Germinal center (tissue), 1 donor: ENCODE measurements around the gene ELMO3.

Experiments
- DNase-seq: peaks from one replicate; pipeline ENCODE4 v3.0.0; 2012; ENCODE audit warnings: mixed read lengths, low spot score

Gene ELMO3, protein sequence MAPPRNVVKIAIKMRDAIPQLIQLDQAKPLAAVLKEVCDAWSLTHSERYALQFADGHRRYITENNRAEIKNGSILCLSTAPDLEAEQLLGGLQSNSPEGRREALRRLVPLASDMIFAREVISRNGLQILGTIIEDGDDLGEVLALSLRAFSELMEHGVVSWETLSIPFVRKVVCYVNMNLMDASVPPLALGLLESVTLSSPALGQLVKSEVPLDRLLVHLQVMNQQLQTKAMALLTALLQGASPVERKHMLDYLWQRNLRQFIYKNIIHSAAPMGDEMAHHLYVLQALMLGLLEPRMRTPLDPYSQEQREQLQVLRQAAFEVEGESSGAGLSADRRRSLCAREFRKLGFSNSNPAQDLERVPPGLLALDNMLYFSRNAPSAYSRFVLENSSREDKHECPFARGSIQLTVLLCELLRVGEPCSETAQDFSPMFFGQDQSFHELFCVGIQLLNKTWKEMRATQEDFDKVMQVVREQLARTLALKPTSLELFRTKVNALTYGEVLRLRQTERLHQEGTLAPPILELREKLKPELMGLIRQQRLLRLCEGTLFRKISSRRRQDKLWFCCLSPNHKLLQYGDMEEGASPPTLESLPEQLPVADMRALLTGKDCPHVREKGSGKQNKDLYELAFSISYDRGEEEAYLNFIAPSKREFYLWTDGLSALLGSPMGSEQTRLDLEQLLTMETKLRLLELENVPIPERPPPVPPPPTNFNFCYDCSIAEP

DNA sequence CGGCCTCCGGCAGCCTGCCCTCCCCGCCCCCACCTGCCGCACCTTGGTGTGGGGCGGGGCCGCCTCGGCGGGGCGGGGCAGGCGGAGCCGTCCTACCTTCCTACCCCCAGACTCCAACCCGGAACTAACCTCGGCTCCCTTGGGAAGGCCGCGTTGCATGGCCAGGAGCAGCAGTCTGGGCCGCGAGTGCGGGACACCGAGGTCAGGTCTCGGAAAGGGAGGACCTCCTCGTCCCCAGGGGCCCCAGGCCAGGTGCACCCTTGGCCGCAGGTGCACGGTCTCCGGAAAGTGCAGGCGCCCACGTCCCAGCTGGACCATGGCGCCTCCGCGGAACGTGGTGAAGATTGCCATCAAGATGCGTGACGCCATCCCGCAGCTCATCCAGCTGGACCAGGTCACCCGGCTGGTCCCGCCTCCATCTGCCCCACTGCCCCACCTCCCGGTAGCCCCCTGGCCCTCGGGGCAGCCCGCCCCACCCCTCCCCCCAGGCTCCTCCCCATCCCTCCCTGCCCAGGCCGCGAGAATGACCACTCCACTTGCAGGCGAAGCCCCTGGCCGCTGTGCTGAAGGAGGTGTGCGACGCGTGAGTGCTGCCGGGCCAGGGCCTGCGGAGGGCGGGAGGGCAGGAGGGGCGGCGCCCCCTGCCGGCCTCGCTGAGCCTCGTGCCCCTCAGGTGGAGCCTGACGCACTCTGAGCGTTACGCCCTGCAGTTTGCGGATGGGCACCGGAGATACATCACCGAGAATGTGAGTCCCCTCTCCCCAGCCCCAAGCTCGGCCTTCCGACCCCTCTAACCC is at the start of gene ELMO3:
ELMO3 (plus strand) TSS at position 121 of the 797 bp plus-strand sequence; CDS start at position 317, 196 bp downstream.
- DNase-seq = no peak

DNA sequence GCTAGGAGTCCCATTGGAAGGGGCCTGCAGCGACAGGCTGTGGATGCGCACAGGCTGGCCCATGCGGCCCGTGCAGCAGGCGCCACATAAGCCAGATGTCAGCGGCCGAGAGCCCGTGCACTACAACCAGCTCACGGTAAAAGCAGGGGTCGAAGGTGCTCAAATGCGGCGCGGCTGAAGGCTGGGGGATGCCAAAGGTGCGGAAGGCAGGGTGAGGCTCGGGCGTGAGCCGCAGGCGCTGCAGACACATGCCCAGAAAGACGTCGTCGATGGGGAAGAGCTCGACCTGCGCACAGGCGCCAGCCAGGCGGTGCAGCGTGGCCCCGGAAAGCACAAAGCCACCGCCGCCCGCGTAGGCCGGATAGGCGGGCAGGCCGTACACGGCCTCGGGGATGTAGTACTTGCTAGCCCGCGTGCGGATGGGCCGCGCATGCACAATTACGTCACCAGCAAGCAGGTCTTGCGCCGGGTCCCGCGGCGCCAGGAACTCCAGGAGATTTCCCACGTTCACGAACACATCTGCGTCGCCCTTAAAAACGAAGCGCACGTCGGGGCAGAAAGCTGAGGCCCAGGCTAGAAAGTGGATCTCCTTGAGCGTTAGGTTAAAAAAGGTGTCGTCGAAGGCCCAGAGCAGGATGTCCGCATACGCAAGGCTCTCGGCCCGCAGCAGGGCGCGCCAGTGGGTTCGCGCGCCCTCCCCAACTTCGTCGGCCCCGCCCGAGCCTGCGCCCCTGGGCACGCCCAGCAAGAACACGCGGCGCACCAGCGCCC is 49.5 kb upstream of the ELMO3 start:
- no peak for DNase-seq

DNA sequence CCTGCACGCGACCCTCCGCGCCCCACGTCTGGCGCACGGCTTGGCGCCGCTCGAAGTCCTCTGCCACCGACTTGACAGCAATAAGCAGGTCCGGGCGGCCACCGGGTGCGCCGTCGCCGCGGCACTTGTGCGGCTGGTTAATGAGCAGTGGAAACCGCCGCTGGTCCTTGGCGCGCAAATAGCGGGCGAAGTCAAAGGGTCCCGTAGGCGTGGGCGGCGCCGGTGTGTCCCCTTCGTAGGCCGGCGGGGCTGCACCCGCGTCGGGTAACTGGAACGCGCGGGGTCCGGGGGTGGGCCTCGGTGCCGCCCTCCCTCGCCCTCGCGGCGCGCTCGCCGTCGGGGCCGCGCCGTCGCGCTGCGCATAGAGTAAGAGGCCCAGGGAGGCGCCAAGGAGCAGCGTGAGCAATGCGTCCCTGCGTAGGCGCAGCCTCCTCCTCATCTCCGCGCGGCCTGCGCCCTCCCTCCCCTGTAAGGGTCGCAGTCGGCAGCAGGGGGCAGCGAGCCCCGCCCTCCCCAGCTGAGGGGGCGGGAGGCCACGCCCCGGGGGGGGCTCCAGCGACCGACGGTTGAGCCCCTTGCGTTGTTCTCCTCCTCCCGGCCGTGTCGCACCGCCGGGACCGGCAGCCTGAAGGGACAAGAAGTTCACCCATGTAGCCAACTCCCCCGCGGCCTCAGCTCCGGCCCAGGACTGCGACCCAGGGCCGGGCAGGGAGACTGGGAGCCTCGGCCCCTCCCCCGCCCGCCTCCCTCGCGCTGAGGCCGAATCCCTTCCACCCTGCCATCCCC is 48.7 kb upstream of the ELMO3 start:
- DNase-seq = peak; percentile 62

DNA sequence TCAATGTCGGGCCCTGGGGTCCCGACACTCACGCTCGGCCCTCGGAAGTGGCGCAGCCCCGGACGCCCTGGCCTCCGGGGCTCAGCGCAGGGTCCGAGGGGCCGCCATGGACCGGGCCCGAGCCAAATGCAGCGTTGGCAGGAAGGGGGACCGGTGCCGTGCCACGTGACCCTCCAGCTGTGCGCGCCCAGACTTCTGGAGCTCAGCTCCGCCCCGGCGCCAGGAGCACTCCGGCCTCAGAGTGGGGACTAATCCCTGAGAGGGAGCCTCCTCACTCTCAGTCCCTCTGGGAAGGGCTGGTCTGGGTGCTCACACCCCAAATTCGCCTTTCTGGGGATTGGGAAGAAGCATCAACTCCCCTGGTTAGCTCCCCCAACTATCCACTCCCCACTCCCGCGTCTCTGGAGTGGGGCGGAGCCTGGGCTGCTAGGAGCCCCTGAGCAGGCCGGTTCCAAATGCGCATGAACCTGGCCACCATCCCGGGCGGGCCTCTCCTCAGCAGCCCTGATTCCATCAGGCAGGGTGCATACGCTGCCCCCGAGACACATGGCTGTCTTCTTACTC is 48.0 kb upstream of the ELMO3 start, which contains the start of gene B3GNT9:
B3GNT9 (minus strand) TSS at position 166 of the 564 bp plus-strand sequence. CDS start 513 bp downstream, outside the sequence.
- DNase-seq = peak; percentile 57

DNA sequence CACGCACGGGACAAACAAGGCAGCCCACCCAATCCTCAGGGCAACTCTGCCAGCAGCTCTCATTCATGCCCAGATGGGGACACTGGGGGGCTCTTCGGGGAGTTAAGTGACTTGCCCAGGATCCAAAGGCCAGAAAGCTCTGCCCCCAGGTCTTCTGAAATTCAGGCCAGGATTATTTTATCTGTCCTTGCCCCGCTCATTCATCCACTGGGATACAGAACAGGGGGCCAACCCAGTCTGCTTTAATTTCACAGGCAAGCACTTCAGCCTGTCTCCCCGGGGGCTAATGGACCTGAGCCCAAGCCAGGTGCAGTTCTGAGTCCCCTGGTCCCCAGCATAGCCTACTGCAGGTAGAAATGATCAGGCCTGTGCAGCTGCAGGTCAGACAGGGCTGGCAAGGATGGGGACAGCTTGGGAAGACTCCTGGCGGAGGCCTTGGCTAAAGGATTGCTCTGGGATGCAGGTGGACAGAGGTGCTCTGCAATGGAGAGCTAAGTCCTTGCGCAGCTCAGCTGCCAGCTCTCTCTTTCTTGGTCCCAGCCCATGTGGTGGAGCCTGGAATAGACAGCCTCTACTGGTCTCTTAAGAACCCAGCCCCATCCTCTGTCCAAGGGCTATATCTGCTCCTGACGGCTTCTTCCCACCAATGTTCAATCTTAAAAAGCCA is 47.4 kb upstream of the ELMO3 start:
- no peak for DNase-seq

DNA sequence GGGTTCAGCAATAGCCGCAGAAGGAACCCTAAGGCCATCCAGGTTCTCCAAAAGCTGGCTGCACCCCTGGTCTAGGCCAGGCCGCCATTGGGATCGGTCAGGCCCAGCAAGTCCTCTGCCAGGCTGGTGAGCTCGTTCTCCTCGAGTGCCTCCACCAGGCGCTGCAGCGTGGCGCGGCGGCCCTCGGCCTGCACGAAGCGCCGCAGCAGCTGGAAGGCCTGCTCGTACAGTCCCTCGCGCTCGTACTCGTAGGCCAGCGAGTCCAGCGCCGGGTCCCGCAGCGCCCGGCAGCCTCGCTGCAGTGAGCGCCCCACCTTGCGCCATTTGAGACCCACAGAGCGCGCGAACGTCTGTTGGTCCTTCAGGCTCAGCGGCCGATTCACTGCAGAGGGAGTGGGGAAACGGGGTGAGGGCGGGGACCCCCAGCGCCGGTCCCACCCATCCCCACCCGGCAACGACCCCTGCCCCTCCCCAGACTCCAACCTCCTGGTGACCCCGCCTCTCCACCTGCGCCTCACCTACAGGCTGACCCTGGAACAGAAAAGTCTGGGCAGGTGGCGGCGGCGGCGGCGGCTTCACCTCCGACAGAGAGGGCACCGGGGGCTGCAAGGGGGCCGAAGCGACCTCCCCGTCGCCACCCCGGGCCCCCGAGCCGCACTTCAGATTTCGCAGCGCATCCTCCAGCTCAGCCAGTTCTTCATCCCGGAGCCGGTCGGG is 44.2 kb upstream of the ELMO3 start:
- no peak for DNase-seq

DNA sequence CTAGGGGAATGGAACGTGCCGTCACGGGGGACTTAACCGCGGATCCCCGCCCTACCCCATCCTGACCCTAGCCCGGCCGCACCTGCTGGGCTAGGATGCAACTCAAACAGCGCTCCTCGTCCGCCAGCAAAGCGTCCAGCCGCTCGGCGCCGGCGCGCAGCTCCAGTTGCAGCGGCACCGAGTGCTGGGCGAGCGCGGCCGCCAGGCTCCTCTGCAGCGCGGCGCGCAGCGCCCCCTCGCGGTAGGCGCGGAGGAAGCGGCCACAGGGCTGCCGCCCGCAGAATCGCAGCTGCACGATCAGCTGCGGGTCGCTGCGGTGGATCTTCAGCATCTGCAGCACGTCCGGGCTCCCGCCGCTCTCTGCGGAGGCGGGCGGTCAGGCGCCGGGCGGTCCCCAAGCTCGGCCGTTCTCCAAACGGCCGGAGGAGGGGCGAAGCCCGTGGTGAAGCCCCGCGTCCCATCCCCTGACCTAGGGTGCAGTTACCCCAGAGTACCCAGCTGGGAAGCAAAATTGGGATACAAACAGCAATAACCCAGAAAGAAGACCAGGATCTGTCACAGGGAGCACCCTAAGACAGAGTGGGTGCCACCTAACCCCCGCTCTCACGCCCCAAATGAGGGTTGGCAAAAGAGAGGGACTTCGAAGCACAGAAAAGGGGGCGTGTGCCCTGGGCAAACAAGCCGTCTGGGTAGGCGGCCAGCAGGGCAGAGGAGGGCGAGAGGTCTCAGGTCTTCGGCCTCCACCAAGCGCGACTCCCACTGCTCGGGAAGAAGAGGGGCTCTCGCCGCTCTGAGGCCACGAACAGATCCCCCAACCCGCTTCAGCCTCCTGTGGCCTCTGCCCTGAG is 43.4 kb upstream of the ELMO3 start:
- peak; percentile 89 for DNase-seq

DNA sequence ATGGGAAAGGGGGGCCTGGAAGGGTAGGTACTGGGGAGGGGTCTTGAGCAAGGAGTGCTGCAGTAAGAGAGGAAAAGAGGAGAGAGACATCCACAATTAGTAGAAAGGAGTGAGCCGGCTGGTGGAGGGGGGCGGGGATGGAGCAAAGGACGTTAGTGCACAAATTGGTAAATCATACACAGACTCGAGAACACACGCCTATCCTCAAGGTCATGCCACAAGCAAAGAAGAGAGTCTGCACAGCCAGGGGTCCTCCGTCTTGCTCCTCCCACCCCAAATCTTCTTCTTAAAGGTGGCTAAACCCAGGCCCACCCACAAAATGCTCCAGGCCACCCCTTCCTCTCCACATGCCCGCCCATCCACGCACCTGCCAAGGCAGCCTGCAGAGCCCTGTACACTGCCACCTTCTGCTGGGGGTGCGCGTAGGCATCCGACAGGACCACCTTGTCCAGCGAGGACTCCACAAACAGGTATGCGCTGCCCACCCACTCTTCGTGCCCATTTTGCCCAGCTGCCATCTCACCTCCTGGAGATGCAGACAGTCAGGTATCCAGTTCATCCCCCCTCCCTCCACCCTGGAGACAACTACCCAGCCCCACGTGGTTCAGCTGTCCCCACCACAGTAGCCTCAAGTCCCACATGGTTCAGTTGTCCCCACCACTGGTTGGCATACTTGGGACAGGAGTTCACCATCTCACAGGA is 42.6 kb upstream of the ELMO3 start:
- DNase-seq = no peak

DNA sequence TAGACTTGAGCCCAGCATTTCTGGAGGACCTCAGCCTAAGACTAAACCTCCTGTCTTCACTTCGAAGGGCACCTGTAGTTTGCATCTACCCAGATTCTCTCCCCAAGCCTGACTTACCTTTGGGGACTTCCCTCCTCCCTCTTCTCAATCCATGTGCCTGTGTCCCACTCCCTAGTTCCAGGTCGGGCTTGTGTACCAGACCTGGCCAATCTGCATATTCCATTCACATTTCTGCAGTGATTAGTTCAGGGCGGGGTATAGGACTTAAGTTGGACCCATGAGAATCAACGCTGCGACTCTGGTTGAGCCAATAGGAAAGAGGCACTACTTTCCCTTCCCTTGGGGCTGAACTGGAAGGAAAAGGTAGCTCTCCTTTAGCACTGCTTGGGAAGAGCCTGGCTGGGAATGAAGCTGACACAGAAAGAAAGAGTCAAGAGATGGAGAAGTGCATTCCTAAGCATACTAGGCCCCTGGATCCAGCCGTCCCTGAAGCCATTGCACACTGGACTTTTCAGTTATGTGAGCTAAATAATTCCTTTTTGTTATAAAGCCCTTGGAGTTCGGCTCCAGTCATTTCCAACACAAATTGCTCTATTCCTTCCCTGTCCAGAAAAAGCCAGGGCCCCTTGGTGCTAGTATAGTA is 41.7 kb upstream of the ELMO3 start:
- no peak for DNase-seq

DNA sequence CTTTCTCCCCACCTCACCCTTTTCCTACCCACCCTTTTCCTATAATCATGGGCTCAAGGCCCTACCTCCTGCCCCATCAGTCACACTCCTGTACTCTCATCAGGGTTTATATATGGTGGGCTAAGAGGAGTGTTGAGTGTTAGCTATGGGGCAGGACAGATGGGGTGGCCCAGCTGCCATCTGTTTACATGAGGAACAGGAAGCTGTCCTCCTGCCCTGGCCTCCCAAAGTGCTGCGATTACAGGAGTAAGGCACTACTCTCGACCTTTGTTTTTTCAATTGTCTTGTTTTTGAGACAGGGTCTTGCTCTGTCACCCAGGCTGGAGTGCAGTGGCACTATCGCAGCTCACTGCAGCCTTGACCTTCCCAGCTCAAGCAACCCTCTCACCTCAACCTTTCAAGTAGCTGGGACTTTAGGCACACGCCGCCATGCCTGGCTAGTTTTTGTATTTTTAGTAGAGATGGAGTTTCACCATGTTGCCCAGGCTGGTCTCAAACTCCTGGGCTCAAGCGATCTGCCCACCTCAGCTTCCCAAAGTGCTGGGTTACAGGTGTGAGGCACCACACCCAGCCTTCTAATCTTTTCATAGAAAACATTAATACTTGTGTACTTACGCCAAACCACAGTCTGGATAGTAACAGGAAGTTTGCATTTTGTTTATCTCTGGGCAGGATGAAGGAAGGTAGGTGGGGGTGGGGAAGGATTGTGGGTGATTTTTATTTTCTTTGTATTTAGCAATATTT is 40.9 kb upstream of the ELMO3 start:
- DNase-seq = no peak

DNA sequence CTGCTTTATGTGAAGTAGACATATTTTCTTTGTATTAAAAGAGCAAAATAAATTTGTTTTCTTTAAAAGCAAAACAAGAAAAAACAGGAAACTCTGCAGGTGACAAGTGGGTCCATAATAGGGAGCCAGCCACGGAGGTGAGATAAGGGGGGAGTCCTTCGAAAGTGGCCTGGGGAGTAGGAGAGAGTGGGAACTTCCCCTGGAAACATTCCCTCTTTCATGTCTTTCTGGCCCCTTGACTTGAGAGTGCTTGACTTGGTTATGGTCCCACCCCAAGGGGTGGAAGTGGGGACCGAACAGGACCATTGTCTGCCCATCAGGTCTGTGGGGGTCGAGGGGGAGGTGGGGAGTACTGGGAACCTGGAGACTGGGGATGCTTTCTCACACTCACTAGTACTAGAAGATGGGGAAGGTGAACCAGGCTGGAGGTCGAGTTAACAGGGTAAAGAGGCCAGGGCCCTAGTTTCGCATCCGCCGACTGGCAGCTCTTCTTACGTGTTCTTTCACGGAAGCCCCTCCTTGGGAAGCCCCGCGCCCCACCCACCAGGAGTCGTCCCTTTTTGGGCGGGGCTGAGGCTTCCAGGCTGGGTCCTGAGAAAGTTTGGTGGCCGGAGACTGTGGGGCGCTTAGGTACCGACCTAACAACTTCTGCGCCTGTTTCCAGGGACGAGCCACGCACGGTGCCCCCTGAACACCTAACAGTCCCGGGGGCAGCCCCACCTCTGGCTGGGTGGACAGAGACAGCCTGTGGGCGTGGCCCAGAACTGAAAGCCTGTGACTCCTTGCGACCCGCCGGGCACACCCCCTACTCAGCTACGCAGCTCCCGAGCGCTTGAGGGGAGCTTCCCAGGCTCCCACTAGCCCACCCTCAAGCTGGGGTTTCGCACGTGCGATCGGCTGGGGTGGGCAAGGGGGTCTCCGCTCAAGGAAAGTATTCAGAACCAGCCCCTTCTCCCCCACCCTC is 40.0 kb upstream of the ELMO3 start:
- DNase-seq = peak; percentile 69

DNA sequence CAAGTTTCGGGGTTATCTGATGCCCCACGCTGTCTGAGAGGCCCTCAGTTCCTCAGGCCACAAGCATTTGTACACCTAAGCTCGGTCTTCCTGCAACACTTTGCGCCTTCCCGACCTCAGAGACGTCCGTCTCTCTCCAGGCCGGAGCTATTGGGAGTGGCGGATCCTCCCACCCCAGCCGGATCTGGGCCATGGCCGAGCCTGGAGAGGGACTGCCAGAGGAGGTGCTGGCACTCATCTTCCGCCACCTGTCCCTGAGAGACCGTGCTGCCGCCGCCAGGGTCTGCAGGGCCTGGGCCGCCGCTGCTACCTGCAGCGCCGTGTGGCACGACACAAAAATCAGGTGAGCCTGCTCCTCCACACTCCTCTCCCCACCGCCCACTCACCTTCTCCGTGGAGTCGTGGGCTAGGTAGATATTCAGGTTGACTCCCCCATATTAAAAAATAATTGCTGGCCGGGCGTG is 37.3 kb upstream of the ELMO3 start:
- DNase-seq = no peak

DNA sequence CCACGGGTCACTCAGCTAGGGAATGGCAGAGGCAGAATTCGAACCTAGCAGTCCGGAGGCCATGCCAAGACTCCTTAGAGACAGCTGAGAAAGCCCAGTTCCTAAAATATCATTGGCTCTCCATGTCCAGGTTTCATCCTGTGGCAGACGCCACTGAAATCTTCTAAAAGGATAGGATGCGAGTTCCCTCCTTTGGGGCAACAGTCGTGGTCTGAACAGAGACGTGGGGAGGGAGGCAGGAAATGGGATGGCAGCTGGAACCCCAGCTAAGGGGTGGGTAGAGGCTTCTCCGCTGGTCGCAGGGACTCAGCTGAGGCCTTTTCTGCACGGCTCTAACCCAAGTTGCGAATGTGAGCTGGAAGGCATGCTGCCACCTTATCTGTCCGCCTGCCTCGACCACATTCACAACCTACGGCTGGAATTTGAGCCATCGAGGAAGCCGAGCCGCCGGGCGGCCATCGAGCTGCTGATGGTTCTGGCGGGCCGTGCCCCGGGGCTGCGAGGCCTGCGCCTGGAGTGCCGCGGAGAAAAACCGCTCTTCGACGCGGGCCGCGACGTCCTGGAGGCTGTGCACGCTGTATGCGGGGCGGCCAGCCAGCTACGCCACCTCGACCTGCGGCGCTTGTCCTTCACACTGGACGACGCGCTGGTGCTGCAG is 36.3 kb upstream of the ELMO3 start:
- no peak for DNase-seq

DNA sequence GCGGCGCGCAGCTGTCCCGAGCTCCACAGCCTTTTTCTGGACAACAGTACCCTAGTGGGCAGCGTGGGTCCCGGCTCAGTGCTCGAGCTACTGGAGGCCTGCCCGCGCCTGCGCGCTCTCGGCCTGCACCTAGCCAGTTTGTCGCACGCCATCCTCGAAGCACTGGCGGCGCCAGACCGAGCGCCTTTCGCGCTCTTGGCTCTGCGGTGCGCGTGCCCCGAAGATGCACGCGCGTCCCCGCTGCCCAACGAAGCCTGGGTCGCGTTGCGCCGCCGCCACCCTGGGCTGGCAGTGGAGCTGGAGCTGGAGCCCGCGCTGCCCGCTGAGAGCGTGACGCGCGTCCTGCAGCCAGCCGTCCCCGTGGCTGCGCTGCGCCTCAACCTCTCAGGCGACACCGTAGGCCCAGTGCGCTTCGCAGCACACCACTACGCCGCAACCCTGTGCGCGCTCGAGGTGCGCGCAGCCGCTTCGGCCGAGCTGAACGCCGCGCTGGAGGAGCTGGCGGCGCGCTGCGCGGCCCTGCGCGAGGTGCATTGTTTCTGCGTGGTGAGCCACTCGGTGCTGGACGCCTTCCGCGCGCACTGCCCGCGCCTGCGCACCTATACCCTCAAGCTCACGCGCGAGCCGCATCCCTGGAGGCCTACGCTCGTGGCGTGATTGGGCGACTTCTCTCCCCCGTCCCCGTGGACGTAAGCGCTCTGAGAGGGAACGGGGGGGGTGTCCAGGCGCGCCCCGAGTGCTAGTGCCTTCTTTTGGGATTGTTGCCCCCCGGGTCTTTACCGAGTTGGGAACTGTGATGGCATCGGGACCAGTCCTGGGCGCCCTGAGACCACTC is 35.5 kb upstream of the ELMO3 start:
- peak; percentile 42 for DNase-seq
